Activated T-cell treated with anti-CD3 and anti-CD28 coated beads, Interleukin-2, amount 50 U/mL, for 1 hour (primary cell): ENCODE results near the gene HFM1.
"Not testable (repeated sequence)": the region's sequence is repeated elsewhere in the genome, so short reads cannot be mapped to it uniquely, and the experiment has no call there.

Experiments
- DNase-seq: peaks from one replicate; pipeline ENCODE4 v3.0.0-alpha.2; 2020

The HFM1 gene

DNA sequence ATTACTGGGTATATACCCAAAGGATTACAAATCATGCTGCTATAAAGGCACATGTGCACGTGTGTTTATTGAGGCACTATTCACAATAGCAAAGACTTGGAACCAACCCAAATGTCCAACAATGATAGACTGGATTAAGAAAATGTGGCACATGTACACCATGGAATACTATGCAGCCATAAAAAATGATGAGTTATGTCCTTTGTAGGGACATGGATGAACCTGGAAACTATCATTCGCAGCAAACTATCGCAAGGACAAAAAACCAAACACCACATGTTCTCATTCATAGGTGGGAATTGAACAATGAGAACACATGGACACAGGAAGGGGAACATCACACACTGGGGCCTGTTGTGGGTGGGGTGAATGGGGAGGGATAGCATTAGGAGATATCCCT, 32.4 kb downstream of the HFM1 start:
- DNase-seq, result not testable (repeated sequence)

DNA sequence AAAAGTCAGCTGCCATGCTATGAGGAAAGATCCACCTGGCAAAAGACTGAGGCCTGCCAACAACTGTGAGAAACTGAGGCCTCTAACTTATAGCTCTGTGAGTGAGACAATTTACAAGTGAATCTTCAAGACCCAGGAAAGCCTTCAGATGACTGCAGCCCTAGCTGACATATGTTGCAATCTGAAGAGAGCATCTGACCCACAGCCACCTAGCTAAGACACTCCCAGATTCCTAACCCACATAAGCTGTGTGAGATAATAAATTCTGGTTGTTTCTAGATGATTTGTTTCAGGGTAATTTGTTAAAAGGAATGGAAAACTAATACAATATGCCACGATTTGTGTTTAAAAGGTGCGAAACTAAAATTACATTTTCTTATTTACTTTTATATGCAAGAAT, 55.1 kb downstream of the HFM1 start:
- DNase-seq, result no peak

DNA sequence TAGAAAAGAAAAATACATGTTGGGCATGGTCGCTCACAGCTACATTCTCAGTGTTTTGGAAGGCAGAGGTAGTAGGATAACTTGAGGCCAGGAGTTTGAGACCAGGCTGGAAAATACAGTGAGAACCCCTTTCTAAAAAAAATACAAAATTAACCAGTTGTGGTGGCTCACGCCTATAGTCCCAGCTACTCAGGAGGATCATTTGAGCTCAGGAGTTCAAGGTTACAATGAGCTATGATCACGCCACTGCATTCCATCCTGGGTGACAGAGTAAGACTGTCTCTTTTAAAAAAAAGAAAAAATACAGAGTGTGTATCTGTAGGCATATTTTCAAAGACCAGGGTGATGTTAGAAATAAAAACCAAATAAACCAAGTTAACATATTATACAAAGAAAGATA, 57.8 kb downstream of the HFM1 start:
- no peak for DNase-seq

DNA sequence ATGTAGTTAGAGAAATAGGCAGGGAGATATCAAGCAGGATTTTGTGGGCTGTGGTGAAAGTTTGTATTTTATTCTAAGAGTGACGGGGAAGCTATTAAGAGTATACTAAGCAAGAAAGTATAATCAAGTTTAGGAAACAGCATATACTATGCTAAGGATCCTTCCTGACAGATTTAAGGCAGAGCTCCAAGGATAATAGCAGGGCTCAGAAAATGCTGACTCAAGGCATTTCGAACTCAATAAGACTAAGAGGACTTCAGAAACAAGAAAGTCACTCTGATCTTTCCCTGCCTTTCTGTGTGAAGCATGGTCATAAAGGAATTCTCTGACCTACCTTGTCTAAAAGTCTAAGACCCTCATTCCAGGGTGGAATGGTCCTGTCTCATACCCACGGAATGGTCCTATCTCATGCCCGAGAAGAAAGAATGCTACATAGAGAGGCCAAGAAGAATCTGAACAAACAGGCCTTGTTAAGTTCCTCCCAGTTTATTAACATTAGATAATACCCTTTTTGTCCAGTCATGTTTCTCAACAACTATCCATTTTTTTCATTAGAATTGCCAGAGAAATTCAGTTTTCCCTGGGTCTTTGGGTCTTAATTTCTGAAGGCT, 59.1 kb downstream of the HFM1 start:
- DNase-seq, result no peak

DNA sequence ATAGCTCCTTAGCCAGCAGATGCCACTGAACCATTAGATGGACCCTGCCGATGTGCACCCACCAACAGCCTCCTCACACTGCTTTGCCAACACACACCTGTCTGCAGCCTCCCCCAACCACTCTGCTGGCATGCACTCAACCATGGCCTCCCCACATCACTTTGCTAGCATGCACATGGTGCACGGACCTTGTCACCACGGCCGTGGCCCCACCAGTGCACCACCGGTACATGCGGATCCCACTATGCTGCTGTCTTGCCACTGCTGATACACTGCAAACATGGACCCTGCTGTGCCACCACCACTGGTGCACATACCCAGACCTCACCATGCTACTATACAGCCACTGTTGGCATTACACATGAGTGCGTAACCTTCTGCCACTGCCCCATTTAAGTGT, 66.1 kb downstream of the HFM1 start:
- no peak for DNase-seq

DNA sequence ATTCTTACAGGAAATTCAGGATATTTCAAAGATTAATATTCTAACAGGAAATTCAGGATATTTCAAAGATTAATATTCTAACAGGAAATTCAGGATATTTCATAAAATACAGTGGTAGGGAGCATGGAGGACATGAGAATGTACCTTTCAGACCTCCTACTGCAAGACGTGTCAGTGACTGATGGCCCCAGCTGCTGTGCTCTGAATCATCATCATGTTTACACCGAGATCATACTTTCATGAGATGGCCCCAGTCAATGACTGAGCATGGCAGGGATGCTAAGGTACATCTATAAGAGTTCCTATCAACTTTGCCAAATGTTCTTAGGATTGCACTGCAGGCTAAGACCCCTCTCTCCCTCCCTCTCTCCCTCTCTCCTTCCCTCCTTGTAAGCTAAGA, 69.0 kb downstream of the HFM1 start:
- no peak for DNase-seq

DNA sequence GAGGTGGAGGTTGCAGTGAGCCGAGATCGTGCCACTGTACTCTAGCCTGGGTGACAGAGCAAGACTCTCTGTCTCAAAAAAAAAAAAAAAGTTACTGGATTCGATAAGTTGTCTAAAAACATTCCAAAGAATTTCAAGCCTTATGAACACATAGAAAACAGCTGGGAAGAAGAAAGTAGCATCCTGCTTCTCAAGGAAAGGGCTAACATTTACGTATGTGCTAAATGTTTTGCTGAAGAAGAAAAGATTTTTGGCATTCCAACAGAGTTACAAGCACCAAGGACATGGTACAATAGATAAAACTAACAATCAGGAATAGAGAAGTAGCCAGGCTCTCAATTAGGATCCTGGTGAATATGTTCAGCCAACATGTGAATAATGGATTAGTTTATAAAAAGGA, 69.8 kb downstream of the HFM1 start:
- no peak for DNase-seq

DNA sequence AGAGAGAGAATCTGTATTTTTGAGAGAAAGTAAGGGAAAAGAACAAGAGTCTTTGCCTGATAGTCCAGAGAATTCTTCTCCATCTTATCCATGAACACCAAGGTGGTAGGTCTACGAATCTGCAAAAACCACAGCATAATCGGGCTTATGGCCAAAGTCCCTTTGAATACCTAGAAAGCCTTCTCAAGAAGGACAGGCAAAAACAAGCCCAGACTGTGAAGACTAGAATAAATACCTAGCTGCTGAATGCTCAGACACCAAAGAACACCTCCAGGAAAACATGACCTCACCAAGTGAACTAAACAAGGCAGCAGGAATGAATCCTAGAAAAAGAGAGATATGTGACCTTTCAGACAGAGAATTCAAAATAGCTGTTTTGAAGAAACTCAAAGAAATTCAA, 79.2 kb downstream of the HFM1 start:
- no peak for DNase-seq

DNA sequence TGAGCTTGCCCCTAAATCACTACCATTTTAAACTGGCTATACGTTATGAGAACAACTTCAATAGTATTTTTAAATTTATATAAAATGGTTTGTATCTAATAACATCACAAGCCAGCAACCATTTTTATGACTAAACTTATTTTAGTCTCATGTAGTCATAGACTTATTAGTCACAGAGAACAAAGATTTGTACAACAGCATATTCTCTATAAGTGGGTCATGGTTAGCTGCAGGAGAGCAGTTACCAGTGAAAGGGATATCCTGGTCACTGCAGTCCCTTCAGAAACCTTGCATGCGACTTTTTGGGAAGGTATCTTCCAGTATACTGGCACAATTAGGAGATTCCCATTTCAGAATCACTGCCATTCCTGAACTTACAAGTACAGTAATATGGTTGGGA, 90.0 kb downstream of the HFM1 start:
- no peak for DNase-seq

DNA sequence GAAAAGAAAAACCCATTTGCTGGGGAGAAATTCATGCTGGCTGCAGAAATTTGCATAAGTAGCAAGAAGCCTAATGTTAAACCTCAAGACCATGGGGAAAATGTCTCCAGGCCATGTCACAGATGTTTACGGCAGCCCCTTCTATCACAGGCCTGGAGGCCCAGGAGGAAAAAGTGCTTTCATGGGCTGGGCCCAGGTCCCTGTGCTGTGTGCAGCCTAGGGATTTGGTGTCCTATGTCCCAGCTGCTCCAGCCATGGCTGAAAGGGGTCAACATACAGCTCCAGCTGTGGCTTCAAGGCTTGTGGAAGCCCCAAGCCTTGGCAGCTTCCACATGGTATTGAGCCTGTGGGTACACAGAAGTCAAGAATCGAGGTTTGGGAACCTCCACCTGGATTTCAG, 93.0 kb downstream of the HFM1 start:
- DNase-seq, result no peak

DNA sequence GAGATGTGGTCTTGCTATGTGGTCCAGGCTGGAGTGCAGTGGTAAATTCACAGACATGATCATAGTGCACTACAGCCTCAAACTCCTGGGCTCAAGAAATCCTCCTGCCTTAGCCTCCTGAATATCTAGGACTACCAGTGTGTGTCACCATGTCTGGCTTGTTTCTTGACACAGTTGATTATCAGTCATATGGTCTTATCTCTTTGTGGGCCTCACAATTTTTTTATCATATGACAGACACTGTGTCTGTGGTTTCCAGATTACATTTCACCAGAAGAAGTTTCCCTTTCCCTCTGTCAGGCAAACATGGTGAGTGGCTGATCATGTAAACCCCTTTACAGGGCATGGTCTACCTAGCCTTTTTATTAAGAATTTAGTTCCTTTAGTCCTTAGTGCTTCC, 96.1 kb downstream of the HFM1 start:
- DNase-seq, result no peak

DNA sequence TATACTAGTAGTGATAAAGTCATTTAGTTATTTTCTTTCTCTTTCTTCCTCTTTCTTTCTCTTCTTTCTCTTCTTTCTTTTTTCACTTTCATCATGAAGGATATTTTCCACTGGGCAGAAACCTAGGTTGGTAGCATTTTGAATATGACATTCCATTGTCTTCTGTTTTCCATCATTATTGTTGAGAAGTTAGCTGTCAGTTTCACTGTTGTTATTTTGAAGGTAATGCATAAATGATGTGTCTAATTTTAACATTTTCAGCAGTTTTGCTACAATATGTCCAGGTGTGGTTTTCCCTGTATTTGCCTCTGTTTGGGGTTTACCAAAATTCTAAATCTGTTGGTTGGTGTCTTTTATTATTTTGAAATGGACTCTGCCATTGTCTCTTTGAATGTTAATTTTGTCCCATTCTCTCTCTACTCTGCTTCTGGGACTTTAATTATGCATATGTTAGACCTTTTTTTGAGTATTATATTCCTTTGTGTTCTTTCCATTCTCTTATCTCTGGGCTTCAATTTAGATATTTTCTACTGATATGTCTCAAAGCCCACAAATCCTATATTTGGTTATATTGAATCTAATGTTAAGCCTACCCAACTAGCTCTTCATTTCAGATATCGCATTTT, 96.7 kb downstream of the HFM1 start:
- DNase-seq, result no peak

DNA sequence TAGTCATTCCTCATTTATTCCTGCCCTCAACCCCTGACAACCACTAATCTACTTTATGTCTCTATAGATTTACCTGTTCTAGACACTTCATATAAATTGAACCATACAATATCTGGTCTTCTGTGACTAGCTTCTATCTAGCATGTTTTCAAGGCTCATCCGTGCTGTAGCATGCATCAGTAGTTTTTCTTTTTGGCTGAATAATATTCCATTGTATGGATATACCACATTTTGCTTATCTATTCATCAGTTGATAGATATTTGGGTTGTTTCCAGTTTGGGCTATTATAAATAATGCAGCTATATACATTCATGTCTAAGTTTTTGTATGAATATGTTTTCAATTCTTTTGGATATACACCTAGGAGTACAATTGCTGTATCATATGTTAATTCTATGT, 101.5 kb downstream of the HFM1 start:
- no peak for DNase-seq

DNA sequence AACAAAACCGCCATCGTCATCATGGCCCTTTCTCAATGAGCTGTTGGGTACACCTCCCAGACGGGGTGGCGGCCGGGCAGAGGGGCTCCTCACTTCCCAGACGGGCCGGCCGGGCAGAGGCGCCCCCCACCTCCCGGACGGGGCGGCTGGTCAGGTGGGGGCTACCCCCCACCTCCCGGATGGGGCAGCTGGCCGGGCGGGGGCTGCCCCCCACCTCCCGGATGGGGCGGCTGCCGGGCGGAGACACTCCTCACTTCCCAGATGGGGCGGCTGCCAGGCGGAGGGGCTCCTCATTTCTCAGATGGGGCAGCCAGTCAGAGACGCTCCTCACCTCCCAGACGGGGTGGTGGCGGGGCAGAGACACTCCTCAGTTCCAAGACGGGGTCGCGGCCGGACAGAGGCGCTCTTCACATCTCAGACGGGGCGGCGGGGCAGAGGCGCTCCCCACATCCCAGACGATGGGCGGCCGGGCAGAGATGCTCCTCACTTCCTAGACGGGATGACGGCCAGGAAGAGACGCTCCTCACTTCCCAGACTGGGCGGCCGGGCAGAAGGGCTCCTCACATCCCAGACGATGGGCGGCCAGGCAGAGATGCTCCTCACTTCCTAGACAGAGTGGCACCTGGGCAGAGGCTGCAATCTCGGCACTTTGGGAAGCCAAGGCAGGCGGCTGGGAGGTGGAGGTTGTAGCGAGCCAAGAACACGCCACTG, 115.6 kb downstream of the HFM1 start:
- not testable (repeated sequence) for DNase-seq

DNA sequence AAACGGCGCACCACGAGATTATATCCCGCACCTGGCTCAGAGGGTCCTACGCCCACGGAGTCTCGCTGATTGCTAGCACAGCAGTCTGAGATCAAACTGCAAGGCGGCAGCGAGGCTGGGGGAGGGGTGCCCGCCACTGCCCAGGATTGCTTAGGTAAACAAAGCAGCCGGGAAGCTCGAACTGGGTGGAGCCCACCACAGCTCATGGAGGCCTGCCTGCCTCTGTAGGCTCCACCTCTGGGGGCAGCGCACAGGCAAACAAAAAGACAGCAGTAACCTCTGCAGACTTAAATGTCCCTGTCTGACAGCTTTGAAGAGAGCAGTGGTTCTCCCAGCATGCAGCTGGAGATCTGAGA, 117.7 kb downstream of the HFM1 start:
- DNase-seq, result not testable (repeated sequence)

DNA sequence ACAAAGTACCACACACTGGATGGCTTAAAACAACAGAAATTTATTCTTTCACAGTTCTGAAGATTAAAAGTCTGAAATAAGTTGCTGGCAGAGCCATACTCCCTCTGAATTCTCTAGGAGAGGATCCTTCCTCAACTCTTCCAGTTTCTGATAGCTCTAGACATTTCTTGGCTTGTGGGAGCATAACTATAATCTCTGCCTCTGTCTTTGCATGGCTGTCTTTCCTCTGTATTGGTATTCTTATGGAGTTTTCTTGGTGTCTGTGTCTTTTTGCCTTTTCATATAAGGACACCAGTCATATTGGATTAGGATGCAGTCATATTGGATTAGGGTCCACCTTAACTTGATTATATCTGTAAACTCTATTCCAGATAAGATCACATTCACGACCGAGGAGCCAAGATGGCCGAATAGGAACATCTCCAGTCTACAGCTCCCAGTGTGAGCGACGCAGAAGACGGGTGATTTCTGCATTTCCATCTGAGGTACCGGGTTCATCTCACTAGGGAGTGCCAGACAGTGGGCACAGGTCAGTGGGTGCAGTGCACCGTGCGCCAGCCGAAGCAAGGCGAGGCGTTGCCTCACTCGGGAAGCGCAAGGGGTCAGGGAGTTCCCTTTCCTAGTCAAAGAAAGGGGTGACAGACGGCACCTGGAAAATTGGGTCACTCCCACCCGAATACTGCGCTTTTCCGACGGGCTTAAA, 118.2 kb downstream of the HFM1 start:
- DNase-seq, result not testable (repeated sequence)

DNA sequence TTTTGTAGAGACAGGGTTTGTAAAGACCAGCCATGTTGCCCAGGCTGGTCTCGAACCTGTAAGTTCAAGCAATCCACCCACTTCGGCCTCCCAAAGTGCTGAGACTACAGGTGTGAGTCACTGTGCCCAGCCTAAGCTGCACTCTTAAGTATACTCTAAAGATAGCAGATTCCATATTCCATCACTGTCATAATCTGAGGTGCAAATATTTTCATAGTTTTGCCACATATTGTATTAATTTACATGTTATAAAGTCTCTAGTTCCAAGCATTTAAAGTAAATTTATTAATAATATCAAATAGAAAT, 121.3 kb downstream of the HFM1 start:
- DNase-seq, result no peak

DNA sequence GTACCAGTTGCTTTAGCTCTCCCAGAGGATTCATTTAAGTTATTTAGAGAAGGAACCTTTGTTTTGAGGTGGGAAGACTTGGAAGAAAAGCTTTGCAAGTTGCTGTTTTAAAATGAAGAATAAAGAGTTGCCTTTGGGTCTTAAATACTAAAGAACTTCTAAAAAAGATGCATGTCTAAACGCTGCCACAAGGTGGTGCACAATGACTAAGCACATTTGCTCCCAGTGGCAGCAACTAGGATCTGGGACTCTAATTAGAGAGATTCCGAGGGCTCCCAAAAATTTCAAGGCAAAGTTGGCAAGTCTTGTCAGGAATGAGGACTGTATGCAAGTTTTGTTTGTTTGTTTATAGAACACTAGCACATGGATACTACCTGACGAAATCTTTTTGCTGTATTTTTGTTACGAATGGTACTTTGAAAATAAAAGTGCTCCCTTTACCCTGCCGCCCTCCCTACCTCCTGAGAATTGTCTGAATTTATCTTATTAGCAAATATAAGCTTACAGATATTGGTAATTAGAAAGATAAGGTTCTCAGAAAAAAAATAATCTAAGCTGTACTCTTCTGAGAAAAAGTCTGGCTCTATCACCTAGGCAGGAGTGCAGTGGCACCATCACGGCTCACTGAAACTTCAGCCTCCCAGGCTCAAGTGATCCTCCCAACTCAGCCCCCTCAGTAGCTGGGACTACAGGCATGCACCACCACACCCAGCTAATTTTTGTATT, 121.8 kb downstream of the HFM1 start:
- no peak for DNase-seq

DNA sequence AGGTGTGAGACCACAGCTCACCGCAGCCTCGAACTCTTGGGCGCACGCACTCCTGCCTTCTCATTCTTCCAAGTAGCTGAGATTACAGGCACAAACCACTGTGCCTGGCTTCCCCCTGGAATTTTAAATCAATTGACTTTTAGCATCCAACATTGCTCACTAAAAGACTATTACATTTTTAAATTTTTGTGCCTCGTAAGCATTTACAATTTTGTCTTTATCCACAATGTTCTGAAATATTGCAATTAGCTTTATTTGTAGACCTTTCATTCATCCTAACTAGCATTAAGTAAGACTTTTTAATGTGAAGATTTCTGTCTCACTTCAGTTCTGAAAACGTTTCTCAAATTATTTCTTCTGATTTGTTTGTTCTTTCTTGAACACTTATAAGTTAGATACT, 122.9 kb downstream of the HFM1 start:
- no peak for DNase-seq

DNA sequence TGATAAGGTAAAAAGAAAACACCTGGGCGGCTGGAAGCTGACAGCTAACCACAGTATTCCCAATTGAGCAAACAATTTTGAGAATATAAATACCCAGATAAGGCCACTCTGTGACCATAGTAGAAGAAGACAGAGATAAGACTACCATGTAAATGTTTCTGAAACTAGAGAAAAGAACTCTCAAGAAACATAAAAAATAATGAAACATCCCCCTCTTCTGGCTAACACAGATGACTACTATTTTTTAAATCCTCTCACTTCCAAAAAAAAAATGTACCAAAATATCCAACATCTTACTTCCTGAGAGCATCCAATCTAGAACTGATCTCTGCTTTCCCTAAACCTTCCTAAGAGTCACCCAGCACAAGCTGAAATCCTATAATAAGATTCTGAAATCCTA, 125.9 kb downstream of the HFM1 start:
- no peak for DNase-seq

DNA sequence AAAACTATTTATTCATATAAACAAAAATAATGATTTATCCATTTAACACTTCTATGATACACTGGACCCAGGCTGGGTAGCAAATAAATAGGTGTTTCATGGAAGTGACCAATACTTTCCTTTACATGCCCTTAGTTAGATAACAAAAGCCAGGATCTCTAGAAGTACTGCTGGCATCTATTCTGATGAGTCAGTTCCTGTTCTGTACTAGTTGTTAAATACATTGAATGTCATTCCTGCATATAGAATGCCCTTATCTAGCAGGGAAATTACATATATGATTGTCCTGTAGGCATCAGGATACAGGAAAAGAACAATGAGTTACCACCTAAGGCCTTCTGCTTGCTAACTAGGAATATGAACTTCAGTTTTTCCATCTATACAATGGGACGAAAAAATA, 130.8 kb downstream of the HFM1 start:
- DNase-seq, result no peak

DNA sequence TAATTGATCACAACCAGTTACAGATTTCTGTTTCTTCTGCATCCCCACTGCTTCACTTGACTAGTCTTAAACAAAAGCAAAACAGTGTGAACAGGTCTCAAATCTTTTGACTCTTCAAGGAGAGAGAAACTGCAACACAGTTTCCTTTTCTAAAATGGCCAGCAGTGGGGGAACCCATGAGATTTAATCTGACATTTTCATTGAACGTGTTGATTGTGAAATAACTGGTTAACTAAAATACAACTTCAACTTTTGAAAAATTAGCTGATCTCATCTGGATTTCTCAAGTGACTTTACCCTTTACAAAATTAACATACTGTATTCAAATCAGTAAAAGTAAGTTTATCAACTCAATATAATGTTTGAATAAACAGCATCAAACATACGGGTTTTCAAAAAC, 143.0 kb downstream of the HFM1 start:
- DNase-seq, result no peak

DNA sequence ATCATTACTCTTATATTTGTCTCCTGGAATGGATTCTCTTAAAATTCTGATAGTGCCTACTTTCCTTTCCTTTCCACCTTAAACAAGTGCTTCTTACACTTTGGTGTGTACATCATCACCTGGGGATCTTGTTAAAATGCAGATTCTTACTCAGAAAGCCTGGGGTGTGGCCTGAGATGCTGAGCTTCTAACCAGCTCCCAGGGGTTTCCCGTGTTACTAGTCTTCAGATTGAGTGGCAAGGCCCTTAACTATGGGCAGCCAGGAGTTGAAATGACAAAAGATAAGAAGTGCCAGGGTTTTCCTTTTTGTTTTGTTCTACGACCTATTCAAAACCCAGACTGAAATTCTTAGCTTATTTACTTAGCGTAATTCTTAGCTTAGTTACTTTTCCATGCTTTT, 159.2 kb downstream of the HFM1 start:
- DNase-seq, result no peak

DNA sequence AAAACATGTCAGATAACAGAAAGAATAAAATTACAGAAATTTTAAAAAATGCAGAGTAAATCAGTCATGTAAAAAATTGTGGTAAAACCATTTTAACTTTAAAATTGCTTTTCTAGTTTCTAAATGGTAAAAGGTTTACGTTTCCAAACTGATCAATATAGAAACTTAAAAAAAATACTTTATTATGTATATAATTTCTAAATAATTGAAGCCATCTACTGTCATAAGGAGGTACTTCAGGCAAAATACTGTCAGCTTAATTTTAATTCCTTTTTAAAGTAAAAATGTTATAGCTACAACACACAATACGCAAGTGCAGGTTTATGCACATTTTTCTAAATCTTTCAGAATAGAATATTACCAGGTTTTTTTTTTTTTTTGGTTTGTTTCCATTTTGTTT, 159.9 kb downstream of the HFM1 start:
- no peak for DNase-seq
